ENCODE measurements around the gene ILF2. TPM values are rescaled to one million over a fixed set of nuclear protein-coding genes. Genes with fewer than 3 reads are reported as not detected.

The ILF2 gene
- total RNA-seq, 1 donor from 2014 or later, result 157 TPM

DNA sequence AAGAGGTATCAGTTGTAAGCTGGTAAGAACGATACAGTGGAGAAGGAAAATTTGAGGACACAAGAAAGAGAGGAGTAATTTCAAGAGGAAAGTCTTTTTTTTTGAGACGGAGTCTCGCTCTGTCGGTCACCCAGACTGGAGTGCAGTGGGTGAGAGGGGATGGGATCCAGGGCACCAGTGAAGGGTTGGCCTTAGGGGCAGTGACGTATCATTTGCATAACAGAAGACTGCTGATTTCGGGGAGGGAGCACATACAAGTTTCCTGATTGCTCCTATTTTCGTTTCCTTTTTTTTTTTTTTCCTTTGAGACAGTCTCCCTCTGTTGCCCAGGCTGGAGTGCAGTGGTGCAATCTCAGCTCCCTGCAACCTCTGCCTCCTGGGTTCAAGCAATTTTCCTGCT, 47.7 kb downstream of the ILF2 start:
- Mint-ChIP-seq H3K4me1 (ENCODE audit: unreplicated experiment) (peaks cover 46% of the 10 kb centered on the region), H3K9me3 (ENCODE audit: unreplicated experiment) (no peaks in the 10 kb centered on the region), H3K27me3 (ENCODE audit: unreplicated experiment) (no peaks in the 10 kb centered on the region), H3K27ac (ENCODE audit: unreplicated experiment) (peak overlapping the region; percentile 54), H3K4me3 (ENCODE audit: unreplicated experiment) (no peak overlapping the region), H3K36me3 (ENCODE audit: unreplicated experiment) (peaks cover 31% of the 10 kb centered on the region)
- no peak for DNase-seq (ENCODE audit: extremely low spot score, unreplicated experiment)
- TF ChIP-seq, protein P1, sequence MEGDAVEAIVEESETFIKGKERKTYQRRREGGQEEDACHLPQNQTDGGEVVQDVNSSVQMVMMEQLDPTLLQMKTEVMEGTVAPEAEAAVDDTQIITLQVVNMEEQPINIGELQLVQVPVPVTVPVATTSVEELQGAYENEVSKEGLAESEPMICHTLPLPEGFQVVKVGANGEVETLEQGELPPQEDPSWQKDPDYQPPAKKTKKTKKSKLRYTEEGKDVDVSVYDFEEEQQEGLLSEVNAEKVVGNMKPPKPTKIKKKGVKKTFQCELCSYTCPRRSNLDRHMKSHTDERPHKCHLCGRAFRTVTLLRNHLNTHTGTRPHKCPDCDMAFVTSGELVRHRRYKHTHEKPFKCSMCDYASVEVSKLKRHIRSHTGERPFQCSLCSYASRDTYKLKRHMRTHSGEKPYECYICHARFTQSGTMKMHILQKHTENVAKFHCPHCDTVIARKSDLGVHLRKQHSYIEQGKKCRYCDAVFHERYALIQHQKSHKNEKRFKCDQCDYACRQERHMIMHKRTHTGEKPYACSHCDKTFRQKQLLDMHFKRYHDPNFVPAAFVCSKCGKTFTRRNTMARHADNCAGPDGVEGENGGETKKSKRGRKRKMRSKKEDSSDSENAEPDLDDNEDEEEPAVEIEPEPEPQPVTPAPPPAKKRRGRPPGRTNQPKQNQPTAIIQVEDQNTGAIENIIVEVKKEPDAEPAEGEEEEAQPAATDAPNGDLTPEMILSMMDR (IDR thresholded peaks at IDR 0.05), result no peak

DNA sequence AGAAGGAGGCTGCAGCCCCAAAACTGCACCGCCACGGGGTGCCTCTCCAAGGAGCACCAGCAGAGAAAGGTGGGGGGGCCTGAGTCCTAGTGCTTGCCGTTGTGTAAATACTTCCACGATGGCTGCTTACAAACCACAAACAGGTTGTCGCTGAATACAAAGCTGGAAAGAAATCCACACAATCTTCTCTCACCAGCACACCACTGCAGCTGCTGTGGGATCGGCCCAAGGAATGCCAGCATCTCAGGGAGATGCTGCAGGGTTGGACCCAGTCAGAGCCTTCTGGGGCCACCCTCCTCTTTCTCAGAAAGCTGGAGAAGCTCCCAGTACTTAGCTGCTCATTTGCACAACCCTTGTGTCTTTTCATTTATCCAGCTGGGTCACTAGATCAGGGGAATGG, 51.6 kb downstream of the ILF2 start:
- Mint-ChIP-seq H3K27ac (ENCODE audit: unreplicated experiment) (no peak overlapping the region), H3K9me3 (ENCODE audit: unreplicated experiment) (no peaks in the 10 kb centered on the region), H3K27me3 (ENCODE audit: unreplicated experiment) (no peaks in the 10 kb centered on the region), H3K36me3 (ENCODE audit: unreplicated experiment) (peaks cover 25% of the 10 kb centered on the region), H3K4me3 (ENCODE audit: unreplicated experiment) (no peak overlapping the region), H3K4me1 (ENCODE audit: unreplicated experiment) (peaks cover 23% of the 10 kb centered on the region)
- TF ChIP-seq, protein P1 (IDR thresholded peaks at IDR 0.05), result no peak
- DNase-seq (ENCODE audit: extremely low spot score, unreplicated experiment), result no peak

DNA sequence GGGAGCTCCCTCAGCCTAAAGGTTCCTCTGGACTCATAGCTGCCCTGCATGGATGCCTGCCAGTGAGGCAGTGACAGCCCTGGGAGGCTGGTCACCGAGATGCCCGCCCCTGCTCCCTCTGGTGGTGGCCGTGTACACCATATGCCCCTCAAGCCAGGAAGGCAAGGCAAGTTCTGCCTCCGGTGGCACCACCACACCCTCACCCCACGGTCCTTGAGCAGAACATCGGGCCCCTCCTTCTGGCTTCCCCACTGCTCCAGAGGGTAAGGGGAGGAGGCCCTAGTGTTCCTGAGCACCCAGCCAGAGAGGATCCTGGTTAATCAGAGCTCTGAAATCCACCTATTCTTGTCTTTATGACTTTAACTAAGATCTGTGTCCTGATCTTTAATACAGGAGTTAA, 53.1 kb downstream of the ILF2 start:
- Mint-ChIP-seq H3K27me3 (ENCODE audit: unreplicated experiment) (no peaks in the 10 kb centered on the region), H3K36me3 (ENCODE audit: unreplicated experiment) (peaks cover 18% of the 10 kb centered on the region), H3K27ac (ENCODE audit: unreplicated experiment) (peak overlapping the region; percentile 57)

DNA sequence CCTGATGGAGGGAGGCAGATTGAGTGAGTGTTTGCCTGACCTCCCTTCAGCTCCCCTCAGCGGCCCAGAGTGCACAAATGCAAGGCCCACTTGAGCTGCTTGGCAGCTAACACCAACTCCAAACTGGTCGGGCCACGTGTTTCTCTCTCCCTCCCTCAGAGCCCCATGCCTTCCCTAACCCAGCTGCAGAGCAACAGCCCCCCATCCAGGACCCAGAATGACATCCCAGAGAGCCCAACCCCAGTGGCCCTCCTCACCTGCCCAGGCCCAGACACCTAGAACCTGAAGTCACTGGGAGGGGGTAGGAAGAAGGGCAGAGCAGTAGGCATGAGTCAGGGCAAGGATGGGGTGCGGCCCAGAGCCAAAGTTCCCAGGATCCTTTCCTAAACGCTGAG, 53.9 kb downstream of the ILF2 start:
- no peak for DNase-seq (ENCODE audit: extremely low spot score, unreplicated experiment)
- H3K4me3 Mint-ChIP-seq (ENCODE audit: unreplicated experiment), result no peak overlapping the region

More for the DNA sequence above, 53.1 kb downstream of the ILF2 start:
- TF ChIP-seq, protein P1 (IDR thresholded peaks at IDR 0.05), result peak; percentile 70
- peak; percentile 88 for DNase-seq (ENCODE audit: extremely low spot score, unreplicated experiment)
- H3K4me1 Mint-ChIP-seq (ENCODE audit: unreplicated experiment), result peaks cover 26% of the 10 kb centered on the region
- no peak overlapping the region for H3K4me3 Mint-ChIP-seq (ENCODE audit: unreplicated experiment)
- H3K9me3 Mint-ChIP-seq (ENCODE audit: unreplicated experiment), result no peaks in the 10 kb centered on the region

DNA sequence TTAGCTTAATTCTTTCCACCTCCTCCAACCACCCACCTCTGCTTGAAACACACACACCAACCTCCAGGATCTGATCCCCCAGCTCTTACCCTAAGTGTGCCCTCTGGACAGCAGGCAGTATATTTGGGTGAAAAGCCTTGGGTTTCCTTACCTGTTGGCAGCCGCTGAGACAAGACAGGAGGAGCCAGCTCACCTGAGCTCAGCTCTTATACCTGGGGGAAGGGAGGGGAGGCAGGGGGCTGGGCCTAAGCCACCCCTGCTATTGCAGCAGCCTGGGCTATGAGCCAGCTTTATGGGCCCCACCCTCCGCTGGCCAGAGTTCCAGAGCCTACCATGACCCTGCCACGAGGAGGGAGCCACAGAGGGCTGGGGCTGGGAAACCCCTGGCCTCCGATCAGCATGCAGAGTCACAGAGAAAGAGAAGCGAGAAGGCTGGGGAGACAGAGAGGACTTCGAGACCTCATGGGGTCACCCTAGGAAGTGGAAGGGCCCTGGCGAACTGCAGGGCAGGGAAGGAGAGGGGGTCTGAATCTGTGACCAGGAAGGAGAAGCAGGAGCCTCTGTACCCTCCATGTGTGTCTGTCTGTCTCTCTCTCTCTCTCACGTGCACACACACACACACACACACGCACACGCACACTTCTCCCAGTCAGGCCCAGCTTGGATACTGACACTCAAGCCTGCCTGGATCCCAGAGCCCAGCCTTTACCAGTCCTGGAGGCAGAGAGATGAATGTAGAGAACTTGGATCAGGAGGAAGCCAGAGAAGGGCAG, 54.5 kb downstream of the ILF2 start, which contains the start of gene S100A14:
Gene S100A14 (minus strand): TSS at position 182 of the 773 bp plus-strand sequence. CDS start 467 bp downstream, outside the sequence.
- no peak for DNase-seq (ENCODE audit: extremely low spot score, unreplicated experiment)
- peaks cover 39% of the 10 kb centered on the region for H3K4me1 Mint-ChIP-seq (ENCODE audit: unreplicated experiment)
- H3K9me3 Mint-ChIP-seq (ENCODE audit: unreplicated experiment), result no peaks in the 10 kb centered on the region
- peak within 1 kb of the TSS; percentile 34 for H3K27ac Mint-ChIP-seq (ENCODE audit: unreplicated experiment)
- H3K4me3 Mint-ChIP-seq (ENCODE audit: unreplicated experiment), result no peak within 1 kb of the TSS
- TF ChIP-seq, protein P1 (IDR thresholded peaks at IDR 0.05), result no peak
- no peaks in the 10 kb centered on the region for H3K27me3 Mint-ChIP-seq (ENCODE audit: unreplicated experiment)
- H3K36me3 Mint-ChIP-seq (ENCODE audit: unreplicated experiment), result peaks cover 13% of the 10 kb centered on the region

More for the DNA sequence above, 53.9 kb downstream of the ILF2 start:
- Mint-ChIP-seq H3K9me3 (ENCODE audit: unreplicated experiment) (no peaks in the 10 kb centered on the region), H3K4me1 (ENCODE audit: unreplicated experiment) (peaks cover 33% of the 10 kb centered on the region), H3K27me3 (ENCODE audit: unreplicated experiment) (no peaks in the 10 kb centered on the region), H3K27ac (ENCODE audit: unreplicated experiment) (no peak overlapping the region), H3K36me3 (ENCODE audit: unreplicated experiment) (peaks cover 16% of the 10 kb centered on the region)
- TF ChIP-seq, protein P1 (IDR thresholded peaks at IDR 0.05), result no peak
